DOHH2 (cell line): ENCODE results near the gene ATP6V1E1.

Source experiments
- H3F3A ChIP-seq: fragments of 200-600 bp; sonication (generic), shearing (Covaris generic); 2 replicates; pipeline ENCODE4 v1.6.0; 2016; ENCODE audit warnings: antibody characterized with exemption, mild to moderate bottlenecking; ENCODE audit not compliant: control insufficient read depth, insufficient read depth
- H3K27ac ChIP-seq: fragments of 200-600 bp; sonication (generic); 2 replicates; pipeline ENCODE4 v1.5.1; 2014; ENCODE audit warnings: low read depth, mild to moderate bottlenecking, low read length, moderate library complexity
- H3K27me3 ChIP-seq: fragments of 200-600 bp; sonication (generic); 2 replicates; pipeline ENCODE4 v1.6.1; 2014; ENCODE audit warnings: mild to moderate bottlenecking, low read length, mixed read lengths; ENCODE audit not compliant: control insufficient read depth
- H3K36me3 ChIP-seq: fragments of 200-600 bp; sonication (generic); 2 replicates; pipeline ENCODE4 v1.6.1; 2014; ENCODE audit warnings: mild to moderate bottlenecking, low read length, moderate library complexity, mixed read lengths; ENCODE audit not compliant: control insufficient read depth
- H3K4me1 ChIP-seq: fragments of 200-600 bp; sonication (generic); 2 replicates; pipeline ENCODE4 v1.6.1; 2014; ENCODE audit warnings: mild to moderate bottlenecking, low read length, mixed read lengths; ENCODE audit not compliant: control insufficient read depth
- H3K4me2 ChIP-seq: fragments of 200-600 bp; sonication (generic); 2 replicates; pipeline ENCODE4 v1.6.0; 2014; ENCODE audit warnings: mild to moderate bottlenecking, low read length, moderate library complexity
- H3K4me3 ChIP-seq: fragments of 200-600 bp; sonication (generic); 2 replicates; pipeline ENCODE4 v1.5.1; 2014; ENCODE audit warnings: mild to moderate bottlenecking, low read length, mixed read lengths
- H3K79me2 ChIP-seq: fragments of 200-600 bp; sonication (generic); 2 replicates; pipeline ENCODE4 v1.6.1; 2014; ENCODE audit warnings: mild to moderate bottlenecking, low read length, mixed read lengths; ENCODE audit not compliant: control insufficient read depth
- H3K9me2 ChIP-seq: fragments of 200-600 bp; sonication (generic); replicated peaks from 2 replicates; pipeline ENCODE4 v1.6.1; 2014; ENCODE audit warnings: mild to moderate bottlenecking, low read length, mixed read lengths; ENCODE audit not compliant: control insufficient read depth
- H3K9me3 ChIP-seq: fragments of 200-600 bp; sonication (generic); 2 replicates; pipeline ENCODE4 v1.6.1; 2014; ENCODE audit warnings: antibody characterized with exemption, low read length, mixed read lengths; ENCODE audit not compliant: control insufficient read depth, insufficient read depth
- H4K20me1 ChIP-seq: fragments of 200-600 bp; sonication (generic); 2 replicates; pipeline ENCODE4 v1.6.0; 2014; ENCODE audit warnings: low read depth, mild to moderate bottlenecking, antibody characterized with exemption, low read length, moderate library complexity; ENCODE audit not compliant: control insufficient read depth, insufficient read depth
- EZH2phosphoT487 ChIP-seq: fragments of 200-600 bp; sonication (generic); IDR thresholded peaks from 2 replicates; pipeline ENCODE4 v1.6.1; 2017; ENCODE audit warnings: borderline replicate concordance, mild to moderate bottlenecking, antibody characterized with exemption, low read length, moderate library complexity, mixed read lengths
- TF ChIP-seq, protein P1 (sequence below): fragments of 200-600 bp; sonication (generic); IDR thresholded peaks from one replicate; pipeline ENCODE4 v1.5.1; 2014; ENCODE audit warnings: antibody characterized with exemption, mild to moderate bottlenecking, low read depth, low read length; ENCODE audit not compliant: poor library complexity, severe bottlenecking

ATP6V1E1 gene

DNA sequence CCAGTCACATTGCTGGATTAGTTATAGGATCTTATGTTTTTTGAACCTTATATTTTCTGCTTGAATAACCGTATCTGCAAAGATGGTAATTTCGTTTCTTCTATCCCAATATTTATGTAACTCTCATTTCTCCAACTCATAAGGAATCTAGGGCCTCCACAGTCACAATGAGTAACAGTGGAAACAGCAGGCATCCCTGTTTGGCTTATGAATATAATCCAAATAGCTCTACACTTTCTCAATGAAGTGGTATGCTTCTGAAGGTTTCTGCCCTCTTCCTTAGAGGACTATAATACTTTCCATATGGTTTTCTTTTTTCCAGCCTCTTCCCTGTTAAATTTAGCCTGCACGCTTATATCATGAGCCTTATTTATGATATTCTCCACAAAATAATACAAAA lies 16.5 kb downstream of the ATP6V1E1 start:
- Histone ChIP-seq H3K4me1 (no peaks in the 10 kb centered on the region), H3K9me3 (no peaks in the 10 kb centered on the region), H3K27ac (no peak overlapping the region), H3K36me3 (peaks cover 44% of the 10 kb centered on the region), H3K79me2 (no peaks in the 10 kb centered on the region), H3K9me2 (no peaks in the 10 kb centered on the region), H4K20me1 (no peaks in the 10 kb centered on the region), H3K27me3 (no peaks in the 10 kb centered on the region), H3F3A (no peaks in the 10 kb centered on the region), H3K4me2 (no peak overlapping the region), H3K4me3 (no peak overlapping the region)
- TF ChIP-seq, protein P1, sequence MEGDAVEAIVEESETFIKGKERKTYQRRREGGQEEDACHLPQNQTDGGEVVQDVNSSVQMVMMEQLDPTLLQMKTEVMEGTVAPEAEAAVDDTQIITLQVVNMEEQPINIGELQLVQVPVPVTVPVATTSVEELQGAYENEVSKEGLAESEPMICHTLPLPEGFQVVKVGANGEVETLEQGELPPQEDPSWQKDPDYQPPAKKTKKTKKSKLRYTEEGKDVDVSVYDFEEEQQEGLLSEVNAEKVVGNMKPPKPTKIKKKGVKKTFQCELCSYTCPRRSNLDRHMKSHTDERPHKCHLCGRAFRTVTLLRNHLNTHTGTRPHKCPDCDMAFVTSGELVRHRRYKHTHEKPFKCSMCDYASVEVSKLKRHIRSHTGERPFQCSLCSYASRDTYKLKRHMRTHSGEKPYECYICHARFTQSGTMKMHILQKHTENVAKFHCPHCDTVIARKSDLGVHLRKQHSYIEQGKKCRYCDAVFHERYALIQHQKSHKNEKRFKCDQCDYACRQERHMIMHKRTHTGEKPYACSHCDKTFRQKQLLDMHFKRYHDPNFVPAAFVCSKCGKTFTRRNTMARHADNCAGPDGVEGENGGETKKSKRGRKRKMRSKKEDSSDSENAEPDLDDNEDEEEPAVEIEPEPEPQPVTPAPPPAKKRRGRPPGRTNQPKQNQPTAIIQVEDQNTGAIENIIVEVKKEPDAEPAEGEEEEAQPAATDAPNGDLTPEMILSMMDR, result no peak

GRCh38 chr22:17607891-17608521 lies 20.5 kb downstream of the ATP6V1E1 start:
- no peaks in the 10 kb centered on the region for H3K9me3 ChIP-seq
- no peaks in the 10 kb centered on the region for H3F3A ChIP-seq
- no peaks in the 10 kb centered on the region for H3K27me3 ChIP-seq
- H3K9me2 ChIP-seq, result no peaks in the 10 kb centered on the region
- H4K20me1 ChIP-seq, result no peaks in the 10 kb centered on the region
- H3K4me2 ChIP-seq, result no peak overlapping the region
- TF ChIP-seq, protein P1, result no peak
- TF ChIP-seq EZH2phosphoT487, result no peak
- no peak overlapping the region for H3K27ac ChIP-seq
- H3K79me2 ChIP-seq, result peaks cover 4% of the 10 kb centered on the region; the same call in 1 of the 2 replicates
- H3K4me1 ChIP-seq, result no peaks in the 10 kb centered on the region
- H3K36me3 ChIP-seq, result peaks cover 56% of the 10 kb centered on the region
- H3K4me3 ChIP-seq, result no peak overlapping the region

DNA sequence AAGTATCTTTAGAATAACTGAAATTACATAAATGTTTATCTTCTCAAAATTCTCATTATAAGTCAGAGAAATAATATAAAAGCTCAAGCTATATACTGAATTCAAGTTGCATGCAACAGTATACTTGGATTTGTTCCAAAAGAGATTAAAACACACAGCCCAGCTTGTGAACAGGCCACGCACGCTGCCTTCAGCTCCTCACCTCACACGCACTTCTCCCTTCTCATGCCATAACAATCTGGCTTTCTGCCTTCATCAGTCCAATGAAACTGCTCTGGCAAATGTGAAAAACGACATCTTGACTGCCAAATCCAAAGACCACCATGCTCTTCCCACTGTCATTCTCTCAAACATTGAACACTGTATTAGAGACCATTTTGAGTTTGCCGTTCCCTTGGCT lies 22.1 kb downstream of the ATP6V1E1 start:
- Histone ChIP-seq H3F3A (no peaks in the 10 kb centered on the region), H3K9me3 (no peaks in the 10 kb centered on the region), H3K4me1 (no peaks in the 10 kb centered on the region), H3K27ac (no peak overlapping the region), H3K4me3 (no peak overlapping the region), H3K27me3 (no peaks in the 10 kb centered on the region), H3K79me2 (peaks cover 4% of the 10 kb centered on the region; the same call in 1 of the 2 replicates), H4K20me1 (no peaks in the 10 kb centered on the region), H3K9me2 (no peaks in the 10 kb centered on the region), H3K4me2 (no peak overlapping the region), H3K36me3 (peaks cover 41% of the 10 kb centered on the region)
- TF ChIP-seq, protein P1, result no peak
- TF ChIP-seq EZH2phosphoT487, result no peak
